H9 (cell line): ENCODE results near the gene GALNT12. TPM values are rescaled to one million over a fixed set of nuclear protein-coding genes. Genes with fewer than 3 reads are reported as not detected.

ENCODE experiments used
- DNase-seq: peaks from one replicate; pipeline ENCODE4 v3.0.0-alpha.2; 2017
- H2AFZ ChIP-seq: one replicate; pipeline ENCODE4 v1.6.1; 2013; ENCODE audit warnings: mild to moderate bottlenecking, low read length, control low read depth, moderate library complexity
- H2AK5ac ChIP-seq: 2 replicates; pipeline ENCODE4 v1.6.1; 2013; ENCODE audit warnings: low read length, control low read depth, mixed read lengths; ENCODE audit not compliant: insufficient read length
- H2BK120ac ChIP-seq: one replicate; pipeline ENCODE4 v1.6.1; 2013; ENCODE audit warnings: low read depth, mild to moderate bottlenecking, low read length, control low read depth, inconsistent platforms; ENCODE audit not compliant: poor library complexity, severe bottlenecking
- H2BK12ac ChIP-seq: 2 replicates; pipeline ENCODE4 v1.6.1; 2013; ENCODE audit warnings: low read length, control low read depth, mixed read lengths, low read depth; ENCODE audit not compliant: insufficient read length
- H2BK15ac ChIP-seq: 2 replicates; pipeline ENCODE4 v1.6.1; 2013; ENCODE audit warnings: low read depth, low read length, control low read depth
- H2BK20ac ChIP-seq: one replicate; pipeline ENCODE4 v1.6.1; 2013; ENCODE audit warnings: low read depth, mild to moderate bottlenecking, low read length, control low read depth, inconsistent platforms; ENCODE audit not compliant: poor library complexity, severe bottlenecking
- H2BK5ac ChIP-seq: 2 replicates; pipeline ENCODE4 v1.6.1; 2013; ENCODE audit warnings: low read length, control low read depth, mixed read lengths; ENCODE audit not compliant: insufficient read length
- H3K14ac ChIP-seq: 2 replicates; pipeline ENCODE4 v1.6.1; 2013; ENCODE audit warnings: low read length, control low read depth; ENCODE audit not compliant: insufficient read depth
- H3K18ac ChIP-seq: 2 replicates; pipeline ENCODE4 v1.6.1; 2013; ENCODE audit warnings: low read depth, mild to moderate bottlenecking, mixed read lengths, low read length, control low read depth; ENCODE audit not compliant: insufficient read length
- H3K23ac ChIP-seq: 2 replicates; pipeline ENCODE4 v1.6.1; 2013; ENCODE audit warnings: low read length, control low read depth, mixed read lengths, low read depth; ENCODE audit not compliant: insufficient read length
- H3K23me2 ChIP-seq: 2 replicates; pipeline ENCODE4 v1.6.1; 2013; ENCODE audit warnings: low read depth, mild to moderate bottlenecking, mixed read lengths, low read length, control low read depth; ENCODE audit not compliant: insufficient read length, poor library complexity, severe bottlenecking
- H3K27ac ChIP-seq: 2 replicates; pipeline ENCODE4 v1.5.1; 2013; ENCODE audit warnings: low read length, control low read depth, mixed read lengths, low read depth; ENCODE audit not compliant: insufficient read length
- H3K27me3 ChIP-seq: 2 replicates; pipeline ENCODE4 v1.6.1; 2013; ENCODE audit warnings: low read length, control low read depth, inconsistent platforms; ENCODE audit not compliant: insufficient read depth
- H3K4ac ChIP-seq: 2 replicates; pipeline ENCODE4 v1.6.1; 2013; ENCODE audit warnings: low read depth, mild to moderate bottlenecking, control low read depth, inconsistent platforms, low read length, moderate library complexity
- H3K4me1 ChIP-seq: 2 replicates; pipeline ENCODE4 v1.6.1; 2013; ENCODE audit warnings: low read length, control low read depth, inconsistent platforms; ENCODE audit not compliant: insufficient read depth
- H3K4me2 ChIP-seq: 2 replicates; pipeline ENCODE4 v1.6.1; 2013; ENCODE audit warnings: low read length, control low read depth, mixed read lengths; ENCODE audit not compliant: insufficient read length, insufficient read depth
- H3K56ac ChIP-seq: 2 replicates; pipeline ENCODE4 v1.6.1; 2013; ENCODE audit warnings: low read depth, mild to moderate bottlenecking, mixed read lengths, low read length, control low read depth; ENCODE audit not compliant: insufficient read length
- H3K79me1 ChIP-seq: 2 replicates; pipeline ENCODE4 v1.6.1; 2013; ENCODE audit warnings: low read depth, mild to moderate bottlenecking, moderate library complexity, low read length, control low read depth, inconsistent platforms; ENCODE audit not compliant: insufficient read depth, poor library complexity, severe bottlenecking
- H3K79me2 ChIP-seq: 2 replicates; pipeline ENCODE4 v1.6.1; 2013; ENCODE audit warnings: low read length, control low read depth, inconsistent platforms; ENCODE audit not compliant: insufficient read depth
- H3K9ac ChIP-seq: 2 replicates; pipeline ENCODE4 v1.6.1; 2013; ENCODE audit warnings: low read length, control low read depth, mixed read lengths; ENCODE audit not compliant: insufficient read length; ENCODE audit errors: extremely low read depth
- H3K9me3 ChIP-seq: one replicate; pipeline ENCODE4 v1.6.1; 2013; ENCODE audit warnings: low read depth, low read length, inconsistent platforms; ENCODE audit not compliant: control insufficient read depth
- H3T11ph ChIP-seq: one replicate; pipeline ENCODE4 v1.6.1; 2013; ENCODE audit warnings: mild to moderate bottlenecking, low read length, control low read depth, inconsistent platforms
- H4K20me1 ChIP-seq: one replicate; pipeline ENCODE4 v1.6.1; 2013; ENCODE audit not compliant: control insufficient read depth, insufficient read length, insufficient read depth
- H4K5ac ChIP-seq: 2 replicates; pipeline ENCODE4 v1.6.1; 2013; ENCODE audit warnings: low read depth, mild to moderate bottlenecking, mixed read lengths, low read length, control low read depth; ENCODE audit not compliant: insufficient read length
- H4K8ac ChIP-seq: replicated peaks from 2 replicates; pipeline ENCODE4 v1.6.1; 2013; ENCODE audit warnings: low read length, control low read depth, mixed read lengths, low read depth; ENCODE audit not compliant: insufficient read length
- H4K91ac ChIP-seq: 2 replicates; pipeline ENCODE4 v1.6.1; 2013; ENCODE audit warnings: low read depth, mild to moderate bottlenecking, moderate library complexity, mixed read lengths, low read length, control low read depth; ENCODE audit not compliant: insufficient read length
- H3K27ac Mint-ChIP-seq, 3 experiments: 2 replicates in 2 of 3; 3 replicates in 1 of 3; pipeline ENCODE4 v1.8.0; 2020 to 2021; ENCODE audit warnings: mixed read lengths in 3 of 3, mild to moderate bottlenecking in 1 of 3, moderate library complexity in 1 of 3
- H3K27me3 Mint-ChIP-seq: 2 replicates; pipeline ENCODE4 v1.8.0; 2021; ENCODE audit warnings: low read depth, mild to moderate bottlenecking, moderate library complexity, mixed read lengths
- H3K36me3 Mint-ChIP-seq, 3 experiments: 2 replicates in 2 of 3; 3 replicates in 1 of 3; pipeline ENCODE4 v1.8.0; 2020 to 2021; ENCODE audit warnings: low read depth in 3 of 3, mixed read lengths in 3 of 3; ENCODE audit not compliant: insufficient read depth in 1 of 3
- H3K4me1 Mint-ChIP-seq, 2 experiments: 2 replicates each; pipeline ENCODE4 v1.8.0; 2020; ENCODE audit warnings: mixed read lengths in 2 of 2
- H3K4me3 Mint-ChIP-seq, 2 experiments: 2 replicates in 1 of 2; 3 replicates in 1 of 2; pipeline ENCODE4 v1.8.0; 2020 to 2021; ENCODE audit warnings: mild to moderate bottlenecking in 2 of 2, mixed read lengths in 2 of 2, moderate library complexity in 1 of 2
- H3K9me3 Mint-ChIP-seq, 2 experiments: 2 replicates in 1 of 2; 3 replicates in 1 of 2; pipeline ENCODE4 v1.8.0; 2020; ENCODE audit warnings: mild to moderate bottlenecking in 2 of 2, mixed read lengths in 2 of 2, moderate library complexity in 1 of 2
- WGBS: extraction: QIAGEN DNeasy Blood & Tissue Kit; methylation state at CpG from one replicate; pipeline ENCODE4 v1.1.7; 2013; ENCODE audit warnings: missing lambda C conversion rate, low lambda C conversion rate, mixed read lengths; ENCODE audit not compliant: insufficient read length; ENCODE audit errors: extremely low coverage; 5-methylcytosine and 5-hydroxymethylcytosine counted together
- total RNA-seq: library from RNA; stranded (reverse); gene quantifications from 2 replicates; pipeline ENCODE4 v1.2.1, GENCODE V29; 2021
- TF ChIP-seq, protein P1 (sequence below): fragments of 200-600 bp; sonication (generic); conservative IDR thresholded peaks from 3 replicates; pipeline ENCODE4 v1.8.0; 2021; ENCODE audit warnings: antibody characterized with exemption, mild to moderate bottlenecking

Gene GALNT12
- total RNA-seq, 1 experiment from 2014 or later = 18.0 TPM

DNA sequence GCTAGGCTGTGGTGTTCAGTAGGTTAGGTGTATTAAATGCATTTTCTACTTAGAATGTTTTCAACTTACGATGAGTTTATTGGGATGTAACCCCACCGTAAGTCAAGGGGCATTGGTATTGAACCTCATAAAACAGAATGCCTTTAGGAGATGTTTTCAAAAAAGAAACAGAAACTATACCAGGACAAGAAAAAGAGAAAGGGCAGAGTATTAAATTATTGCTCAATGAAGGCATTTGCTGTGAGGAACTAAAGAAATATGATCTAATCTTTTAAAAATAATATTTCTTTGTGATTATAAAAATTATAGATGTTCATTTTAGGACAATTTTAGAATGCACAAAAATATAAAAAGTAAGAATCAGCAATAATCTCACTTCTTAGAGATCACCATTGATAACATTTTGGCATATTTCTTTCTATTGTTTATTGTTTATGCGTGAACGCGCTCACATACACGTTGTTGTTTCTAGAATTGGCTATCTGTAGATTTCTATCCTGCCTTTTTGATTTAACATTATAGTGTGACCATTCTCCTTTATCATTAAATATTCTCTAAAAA, 8.0 kb downstream of the GALNT12 start:
- Histone ChIP-seq H3K14ac (no peak overlapping the region), H3K27me3 (no peaks in the 10 kb centered on the region), H4K20me1 (no peaks in the 10 kb centered on the region), H3K18ac (no peak overlapping the region), H3K4me2 (no peak overlapping the region), H3K79me2 (no peaks in the 10 kb centered on the region), H4K5ac (no peak overlapping the region), H3K9me3 (no peaks in the 10 kb centered on the region), H3K23ac (no peak overlapping the region), H3T11ph (no peak overlapping the region), H3K23me2 (no peaks in the 10 kb centered on the region), H2BK12ac (no peak overlapping the region), H2AFZ (no peak overlapping the region), H3K9ac (no peak overlapping the region), H2AK5ac (no peak overlapping the region), H3K56ac (no peak overlapping the region), H4K8ac (no peak overlapping the region), H2BK20ac (no peak overlapping the region), H2BK5ac (no peak overlapping the region), H3K4ac (no peak overlapping the region), H2BK120ac (no peak overlapping the region), H4K91ac (no peak overlapping the region), H3K4me1 (no peaks in the 10 kb centered on the region), H3K27ac (no peak overlapping the region), H3K79me1 (no peaks in the 10 kb centered on the region), H2BK15ac (no peak overlapping the region)
- peaks cover 7 to 27% (median 10%) of the 10 kb centered on the region in 3 experiments; a peak in 6 of 7 replicates for H3K36me3 Mint-ChIP-seq
- H3K27me3 Mint-ChIP-seq = no peaks in the 10 kb centered on the region; the same call in 1 of the 2 replicates
- no peak for DNase-seq
- TF ChIP-seq, protein P1, sequence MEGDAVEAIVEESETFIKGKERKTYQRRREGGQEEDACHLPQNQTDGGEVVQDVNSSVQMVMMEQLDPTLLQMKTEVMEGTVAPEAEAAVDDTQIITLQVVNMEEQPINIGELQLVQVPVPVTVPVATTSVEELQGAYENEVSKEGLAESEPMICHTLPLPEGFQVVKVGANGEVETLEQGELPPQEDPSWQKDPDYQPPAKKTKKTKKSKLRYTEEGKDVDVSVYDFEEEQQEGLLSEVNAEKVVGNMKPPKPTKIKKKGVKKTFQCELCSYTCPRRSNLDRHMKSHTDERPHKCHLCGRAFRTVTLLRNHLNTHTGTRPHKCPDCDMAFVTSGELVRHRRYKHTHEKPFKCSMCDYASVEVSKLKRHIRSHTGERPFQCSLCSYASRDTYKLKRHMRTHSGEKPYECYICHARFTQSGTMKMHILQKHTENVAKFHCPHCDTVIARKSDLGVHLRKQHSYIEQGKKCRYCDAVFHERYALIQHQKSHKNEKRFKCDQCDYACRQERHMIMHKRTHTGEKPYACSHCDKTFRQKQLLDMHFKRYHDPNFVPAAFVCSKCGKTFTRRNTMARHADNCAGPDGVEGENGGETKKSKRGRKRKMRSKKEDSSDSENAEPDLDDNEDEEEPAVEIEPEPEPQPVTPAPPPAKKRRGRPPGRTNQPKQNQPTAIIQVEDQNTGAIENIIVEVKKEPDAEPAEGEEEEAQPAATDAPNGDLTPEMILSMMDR = no peak
- WGBS = no CpG with 5 or more reads among the region's 6 CpGs
- H3K4me1 Mint-ChIP-seq = peaks cover under 1 to 13% of the 10 kb centered on the region in 2 experiments
- no peak overlapping the region for H3K4me3 Mint-ChIP-seq
- no peak overlapping the region for H3K27ac Mint-ChIP-seq
- no peaks in the 10 kb centered on the region for H3K9me3 Mint-ChIP-seq
